CD4-positive, alpha-beta T cell treated with Interleukin-4 for 4 hours (primary cell): ENCODE results near the gene TLE1.
"Not testable (repeated sequence)": the region's sequence is repeated elsewhere in the genome, so short reads cannot be mapped to it uniquely, and the experiment has no call there.

Experiments used
- DNase-seq: peaks from one replicate; pipeline ENCODE4 v3.0.0-alpha.2; 2020

The TLE1 gene

DNA sequence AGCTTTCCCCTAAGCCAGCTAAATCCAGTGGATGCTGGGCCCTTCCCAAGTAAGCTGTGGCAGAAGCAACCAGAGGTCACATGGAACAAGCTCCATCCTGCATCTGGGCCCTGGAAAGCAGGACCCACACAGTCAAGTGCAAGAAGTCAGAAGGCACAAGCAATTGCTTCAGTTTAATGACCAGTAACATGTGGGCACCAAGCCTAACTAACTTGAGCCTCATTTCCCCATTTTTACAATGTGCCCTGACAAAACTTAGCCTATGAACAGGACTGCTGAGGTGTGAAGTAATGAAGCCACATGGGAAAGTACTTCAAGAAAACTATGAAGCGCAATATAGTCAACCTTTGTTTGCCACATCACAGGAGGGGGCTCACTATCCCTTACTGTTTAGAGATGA, 90.5 kb downstream of the TLE1 start:
- DNase-seq, result no peak

DNA sequence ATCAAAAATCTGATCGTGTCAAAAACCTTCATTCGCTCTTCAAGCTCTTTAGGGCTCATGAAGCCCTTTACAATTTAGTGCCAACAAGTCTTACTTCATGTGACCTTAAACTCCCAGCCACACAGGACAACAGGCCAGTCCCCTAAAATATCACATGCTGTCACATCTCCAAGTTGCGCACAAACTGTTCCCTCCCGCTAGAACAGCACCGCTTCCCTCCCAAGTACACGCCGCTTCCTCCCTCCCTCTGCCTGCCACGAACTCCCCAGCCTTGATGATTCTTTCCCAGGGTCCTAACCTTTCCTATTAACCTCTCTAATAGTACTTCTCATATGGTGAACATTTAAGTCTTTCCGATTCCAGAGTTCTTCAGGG, 91.2 kb downstream of the TLE1 start:
- no peak for DNase-seq

DNA sequence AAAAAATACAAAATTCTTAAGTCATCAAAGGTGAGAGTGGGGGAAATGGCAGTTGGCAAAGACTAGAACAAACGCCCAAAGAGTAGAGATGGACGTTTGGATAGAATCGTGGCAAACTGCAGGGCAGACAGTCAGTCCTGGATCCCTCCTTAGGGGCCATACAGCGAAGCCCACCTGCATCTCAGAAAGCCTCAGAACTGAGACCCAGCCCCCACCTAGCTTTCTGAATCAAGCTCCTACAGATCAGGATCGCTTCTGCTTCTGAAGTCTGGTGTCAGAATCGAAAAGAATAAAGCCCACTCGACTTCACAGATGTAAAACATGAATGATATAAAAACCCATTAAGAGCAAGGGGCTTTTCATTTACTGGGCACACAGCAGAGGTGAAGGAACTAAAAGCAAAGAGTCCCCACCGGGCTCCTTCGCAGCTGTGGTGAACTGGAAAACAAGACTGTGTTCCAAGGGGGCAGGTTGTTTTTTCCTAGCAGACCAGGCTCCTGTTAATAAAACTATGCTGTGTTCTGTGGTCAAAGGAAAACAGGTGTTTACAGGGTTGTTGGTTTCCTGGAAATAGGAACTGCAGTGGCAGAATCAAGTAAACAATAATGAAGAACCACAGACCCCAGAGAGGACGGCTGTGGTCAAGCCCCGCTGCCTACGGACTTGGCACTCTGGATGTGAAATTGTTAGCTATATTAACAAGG, 91.8 kb downstream of the TLE1 start:
- no peak for DNase-seq

DNA sequence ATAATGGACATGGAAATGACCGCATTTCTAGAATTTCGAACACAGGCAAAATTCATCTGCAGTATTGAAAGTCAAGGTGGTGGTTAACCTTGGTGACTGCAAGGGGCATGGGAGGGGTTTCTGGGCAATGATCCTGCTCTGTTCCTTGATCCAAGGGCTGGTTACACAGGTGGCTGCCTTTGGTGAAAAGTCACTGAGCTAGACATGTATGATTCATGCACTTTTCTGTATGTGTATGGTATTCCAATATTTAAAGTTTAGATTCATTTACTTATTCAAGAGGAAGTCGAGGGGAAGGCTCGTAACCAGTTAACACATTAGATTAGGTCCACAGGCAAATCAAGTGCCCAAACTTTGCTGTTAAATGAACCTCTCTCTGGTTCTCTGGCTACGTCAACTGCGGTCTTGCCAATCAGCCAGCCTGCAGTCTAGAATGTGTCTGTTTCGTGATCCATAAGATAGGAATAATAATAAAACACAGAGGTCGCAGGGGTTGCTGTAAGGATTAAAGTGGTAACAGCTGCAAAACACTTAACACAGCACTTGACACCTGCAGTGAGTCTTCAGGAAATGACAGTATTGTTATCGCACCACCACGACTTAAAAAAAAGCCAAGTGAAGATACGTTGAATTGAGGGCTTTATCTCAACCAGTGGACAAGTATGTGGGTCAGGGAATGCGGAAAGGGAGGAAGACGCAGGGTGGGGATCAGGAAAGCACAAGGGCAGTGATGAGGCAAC, 92.5 kb downstream of the TLE1 start:
- no peak for DNase-seq

DNA sequence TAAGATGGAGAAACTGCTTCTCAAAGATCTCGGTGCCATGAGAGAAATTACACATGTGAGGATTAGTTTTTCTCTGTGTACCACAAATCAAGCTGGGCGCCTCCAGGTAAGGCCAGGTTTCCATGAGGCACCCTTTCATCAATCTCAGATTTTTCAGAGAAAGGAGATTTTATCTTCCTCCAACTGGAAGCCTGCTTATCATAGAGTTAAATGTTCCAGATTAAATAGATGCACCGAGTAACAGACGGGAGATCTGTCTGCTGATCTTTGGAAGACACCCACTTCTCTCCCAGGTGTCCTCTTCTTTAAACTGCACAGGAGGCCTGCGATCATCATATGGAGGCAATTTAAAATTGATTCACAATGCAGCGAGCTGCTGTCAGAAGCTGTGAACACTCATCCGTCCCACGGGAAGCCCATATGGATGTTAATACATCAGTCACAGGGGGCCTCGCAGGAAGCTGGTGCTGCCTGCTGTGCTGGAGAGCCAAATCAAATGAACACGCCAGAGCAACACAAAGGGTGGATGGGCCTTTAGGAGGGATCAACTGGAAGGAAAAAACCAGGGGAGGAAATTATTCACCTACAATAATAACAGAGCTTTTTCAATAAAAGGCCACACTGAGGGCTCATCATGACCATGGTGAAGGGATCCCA, 93.3 kb downstream of the TLE1 start:
- no peak for DNase-seq

DNA sequence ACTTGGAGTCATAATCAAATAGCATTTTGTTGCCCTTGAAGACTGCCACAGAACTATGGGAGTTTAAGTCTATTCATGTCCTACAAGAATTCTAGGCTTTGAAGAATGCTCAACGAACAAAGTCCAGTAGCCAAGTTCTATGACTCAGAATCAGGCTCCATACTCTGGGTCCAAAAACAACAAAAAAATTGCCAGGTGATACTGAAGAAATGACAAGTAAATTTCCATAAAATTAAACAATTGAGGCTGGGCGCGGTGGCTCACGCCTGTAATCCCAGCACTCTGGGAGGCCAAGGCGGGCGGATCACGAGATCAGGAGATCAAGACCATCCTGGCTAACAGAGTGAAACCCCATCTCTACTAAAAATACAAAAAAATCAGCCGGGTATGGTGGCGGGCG, 94.1 kb downstream of the TLE1 start:
- DNase-seq, result not testable (repeated sequence)

DNA sequence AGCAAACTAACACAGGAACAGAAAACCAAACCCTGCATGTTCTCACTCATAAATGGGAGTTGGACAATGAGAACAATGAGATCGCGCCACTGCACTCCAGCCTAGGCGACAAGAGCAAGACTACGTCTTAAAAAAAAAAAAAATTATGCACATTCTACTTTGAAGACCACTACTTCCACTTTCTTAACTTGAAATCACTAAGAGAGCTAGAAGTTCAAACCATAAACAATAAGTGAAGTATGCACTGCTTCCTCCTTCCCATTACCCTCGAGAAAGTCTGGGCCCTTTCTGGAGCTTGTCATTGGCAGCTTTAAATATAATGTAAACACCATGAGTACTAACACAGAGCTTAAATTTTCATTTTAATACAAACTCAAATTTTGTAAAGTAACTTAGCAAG, 94.9 kb downstream of the TLE1 start:
- DNase-seq, result no peak

DNA sequence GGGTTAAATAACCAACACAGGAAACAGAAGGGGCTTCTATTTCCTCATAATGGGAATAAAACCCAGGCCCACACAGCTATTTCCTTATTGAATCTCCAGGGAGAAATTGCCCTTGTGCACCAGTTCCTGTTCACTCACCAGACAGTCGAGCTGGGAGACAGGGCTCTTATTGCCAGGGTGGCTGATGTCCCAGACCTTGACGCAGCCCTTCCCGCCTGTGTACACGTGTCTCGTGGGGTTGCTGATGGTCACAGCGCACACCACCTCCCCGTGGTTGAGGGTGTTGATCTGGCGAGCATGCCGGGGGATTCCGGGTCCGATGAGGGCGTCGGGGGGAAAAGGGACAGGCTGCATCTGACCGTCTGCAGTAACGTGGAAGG, 96.5 kb downstream of the TLE1 start:
- DNase-seq, result no peak

DNA sequence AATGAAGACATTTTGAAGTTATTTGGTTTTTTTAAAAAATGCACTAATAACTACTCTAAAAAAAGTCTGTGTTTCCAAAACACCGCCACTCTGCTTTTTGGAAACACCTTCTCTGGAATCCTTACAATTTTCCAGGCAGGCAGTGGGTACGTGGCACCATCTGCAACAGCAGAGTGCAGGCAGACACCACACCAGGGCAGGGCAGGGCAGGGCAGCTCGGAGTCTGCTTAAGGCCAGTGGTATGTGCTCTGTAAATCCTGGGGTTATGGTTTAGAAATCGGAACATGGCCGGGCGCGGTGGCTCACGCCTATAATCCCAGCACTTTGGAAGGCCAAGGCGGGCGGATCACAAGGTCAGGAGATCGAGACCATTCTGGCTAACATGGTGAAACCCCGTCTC, 97.6 kb downstream of the TLE1 start:
- no peak for DNase-seq

DNA sequence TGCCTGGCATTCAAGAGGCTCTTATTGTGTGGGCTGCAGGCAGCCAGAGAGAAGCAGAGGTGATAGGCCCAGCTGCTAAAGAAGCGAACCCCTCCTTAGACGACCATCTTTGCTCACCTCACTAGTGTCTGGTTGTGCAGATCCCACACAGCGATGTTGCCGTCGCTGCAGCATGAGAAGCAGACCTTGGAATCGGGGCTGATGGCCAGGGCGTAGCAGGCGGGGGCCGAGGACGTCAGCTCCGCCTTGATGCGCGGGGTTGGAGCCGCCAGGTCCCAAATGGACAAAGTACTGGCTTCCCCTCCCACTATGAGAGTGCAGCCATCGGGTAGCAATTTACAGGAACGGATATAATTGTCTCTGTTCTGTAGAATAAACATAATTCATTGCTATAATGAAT, 98.7 kb downstream of the TLE1 start:
- no peak for DNase-seq

DNA sequence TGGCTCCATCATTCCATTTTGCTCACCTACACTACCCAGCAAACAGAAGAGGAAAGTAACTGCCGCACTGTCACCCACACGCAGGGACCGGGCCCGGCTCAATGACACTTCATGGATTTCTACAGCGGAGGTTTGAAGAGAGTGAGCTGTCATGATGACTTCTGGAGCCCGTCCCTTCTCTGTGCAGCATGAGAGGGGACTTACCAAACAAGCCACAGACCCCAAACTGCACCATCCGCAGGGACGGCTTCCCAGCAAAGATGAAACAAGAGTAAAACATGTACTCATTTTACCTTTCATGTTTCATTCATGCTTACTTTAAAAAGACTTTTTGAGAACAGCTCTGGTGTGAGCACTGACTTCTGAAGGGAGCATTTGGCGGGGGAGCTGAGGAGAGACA, 99.5 kb downstream of the TLE1 start:
- no peak for DNase-seq

DNA sequence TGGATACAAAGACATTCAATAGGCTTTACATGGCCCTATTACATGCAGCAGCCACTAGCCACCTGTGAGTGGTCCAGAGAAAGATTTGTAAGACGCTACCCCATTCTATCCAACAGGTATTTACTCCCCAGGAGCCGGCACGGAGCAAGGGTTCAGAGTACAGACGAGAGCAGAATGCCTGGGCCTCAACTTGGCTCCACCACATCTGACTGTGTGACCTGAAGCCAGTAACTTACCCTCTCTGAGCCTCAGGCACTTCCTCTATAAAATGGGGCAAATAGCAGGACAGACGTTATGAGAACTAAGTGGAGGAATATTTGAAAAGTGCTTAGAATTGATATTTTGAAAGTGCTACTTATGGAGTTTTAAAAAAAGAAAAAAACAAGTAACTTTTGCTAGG, 100.0 kb downstream of the TLE1 start:
- DNase-seq, result no peak

DNA sequence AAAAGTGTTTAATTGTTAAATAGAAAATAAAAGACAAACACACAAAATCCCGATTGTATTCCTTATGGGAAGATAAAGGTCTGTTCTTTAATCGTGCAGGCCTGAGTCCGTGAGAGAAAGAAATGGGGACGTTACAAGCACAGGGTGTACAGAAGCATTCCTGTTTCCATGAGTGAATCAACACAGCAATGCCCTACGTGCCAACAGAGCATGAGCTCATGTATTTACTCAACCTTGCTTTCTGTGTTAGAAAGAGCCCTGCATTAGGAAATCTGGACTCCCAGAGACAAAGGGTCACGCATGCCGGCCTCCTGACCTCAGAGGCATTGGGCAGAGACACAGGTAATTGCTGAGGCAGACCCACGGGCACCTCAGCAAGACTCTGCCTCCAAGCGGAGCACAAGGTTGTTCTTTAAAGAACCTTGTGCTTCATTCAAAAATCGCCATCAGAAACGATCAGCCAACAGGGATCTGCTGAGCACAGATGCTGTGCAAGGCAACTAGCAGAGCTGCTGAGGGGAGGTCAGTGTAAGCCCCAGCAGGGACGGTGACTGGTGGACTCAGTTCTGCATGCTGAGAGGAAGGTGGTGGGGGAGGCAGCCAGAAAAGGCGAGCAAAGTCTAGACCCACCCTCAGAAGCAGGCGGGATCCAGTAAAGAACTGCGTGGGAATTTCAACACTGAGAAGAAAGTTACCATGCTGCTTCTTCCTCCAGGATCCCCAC, 101.0 kb downstream of the TLE1 start:
- DNase-seq, result no peak

DNA sequence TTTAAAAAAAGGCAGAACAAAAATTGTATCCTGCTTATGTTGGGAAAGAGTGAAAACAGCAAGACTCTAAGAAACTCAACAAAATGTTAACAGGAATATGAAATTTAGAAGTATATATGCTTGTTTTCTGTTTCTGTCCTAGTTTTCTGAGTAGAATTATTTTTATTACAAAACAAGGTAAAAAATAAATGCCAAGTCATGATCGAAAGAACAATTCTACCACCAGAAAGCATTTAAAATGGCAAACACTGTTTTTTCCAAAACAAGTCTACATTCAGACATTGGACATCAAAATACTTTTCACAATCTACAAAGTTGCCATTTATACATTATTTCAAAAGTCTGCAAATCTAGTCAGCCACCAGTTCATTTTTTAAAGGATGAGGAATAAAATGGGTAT, 102.6 kb downstream of the TLE1 start:
- no peak for DNase-seq

DNA sequence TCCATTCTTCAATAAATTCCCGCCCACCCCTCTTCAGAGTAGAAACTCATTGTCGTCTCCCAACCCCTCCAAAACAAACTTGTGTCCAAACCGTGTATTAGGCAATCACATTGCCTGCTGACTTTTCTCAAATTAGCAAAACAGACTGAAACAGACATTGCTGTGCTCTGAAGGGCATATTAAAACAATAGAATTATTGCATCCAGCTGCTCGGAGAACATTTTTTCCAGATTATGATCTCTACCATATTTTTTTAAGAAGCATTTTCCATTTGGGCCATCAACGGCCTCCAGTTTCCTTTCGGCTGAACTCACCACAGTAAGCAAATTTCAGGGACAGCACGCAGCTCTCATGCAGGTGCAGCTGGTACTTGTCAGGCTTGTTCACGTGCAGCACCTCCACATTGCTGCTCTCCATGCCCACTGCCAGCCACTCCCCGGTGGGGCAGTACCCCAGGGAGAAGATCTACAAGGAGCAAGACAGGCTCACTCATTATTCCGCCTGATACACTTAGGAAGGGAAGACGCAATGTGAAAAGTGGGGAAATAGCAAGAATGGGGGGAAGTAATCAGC, 104.1 kb downstream of the TLE1 start:
- DNase-seq, result no peak

DNA sequence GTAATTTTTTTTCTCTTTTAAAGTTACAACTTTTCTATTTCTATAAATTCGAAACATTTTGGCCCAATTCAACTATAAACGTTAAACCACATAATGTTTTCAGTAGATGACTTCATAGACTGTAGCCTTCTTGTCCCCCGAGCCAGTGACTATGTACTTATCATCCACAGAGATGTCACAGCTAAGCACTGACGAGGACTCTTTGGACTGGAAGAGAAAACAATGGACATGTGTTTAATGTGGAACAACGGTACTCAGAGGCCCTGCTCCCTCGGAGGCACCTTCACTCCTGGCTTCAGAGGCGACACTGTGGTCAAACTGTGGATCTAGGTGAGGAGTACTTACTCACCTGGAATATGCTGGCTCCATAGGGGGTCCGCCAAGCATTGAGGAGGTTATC, 105.2 kb downstream of the TLE1 start:
- no peak for DNase-seq

DNA sequence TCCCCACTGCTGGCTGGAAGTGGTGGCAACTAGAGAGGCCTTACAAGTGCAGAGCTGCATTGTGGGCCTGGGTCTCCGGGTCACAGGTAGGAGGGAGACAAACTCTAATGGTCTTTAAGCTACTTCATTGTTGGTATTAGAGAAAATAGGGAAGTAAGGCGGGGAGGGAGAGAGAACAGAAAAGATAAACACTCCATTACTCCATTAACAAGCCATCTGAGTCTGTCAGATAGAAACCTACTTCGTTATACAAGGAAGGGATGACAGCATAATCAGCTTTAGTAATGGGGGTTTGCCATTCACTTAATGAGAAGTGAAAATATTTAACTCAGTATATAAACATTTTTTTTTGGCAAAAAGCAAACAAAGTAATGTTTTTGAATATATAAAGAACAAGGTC, 107.4 kb downstream of the TLE1 start:
- DNase-seq, result no peak

DNA sequence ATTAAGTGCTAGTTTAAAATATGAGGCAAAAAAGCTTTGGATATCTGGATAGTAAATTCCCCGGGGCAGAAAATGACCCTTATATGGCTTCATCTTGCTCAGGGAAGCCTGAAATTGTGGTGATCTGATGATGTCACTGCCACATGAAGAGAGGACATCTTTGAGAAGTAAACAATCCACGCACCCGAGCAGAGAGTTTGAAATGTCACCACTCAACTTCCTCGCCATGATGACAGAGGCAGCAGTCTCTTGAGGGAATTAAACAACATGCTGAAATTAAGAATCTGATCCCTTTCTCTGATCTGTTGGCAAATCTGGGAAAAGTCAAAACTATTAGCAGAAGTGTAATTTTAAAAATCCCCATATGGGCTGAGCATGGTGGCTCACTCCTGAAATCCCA, 110.0 kb downstream of the TLE1 start:
- DNase-seq, result no peak

DNA sequence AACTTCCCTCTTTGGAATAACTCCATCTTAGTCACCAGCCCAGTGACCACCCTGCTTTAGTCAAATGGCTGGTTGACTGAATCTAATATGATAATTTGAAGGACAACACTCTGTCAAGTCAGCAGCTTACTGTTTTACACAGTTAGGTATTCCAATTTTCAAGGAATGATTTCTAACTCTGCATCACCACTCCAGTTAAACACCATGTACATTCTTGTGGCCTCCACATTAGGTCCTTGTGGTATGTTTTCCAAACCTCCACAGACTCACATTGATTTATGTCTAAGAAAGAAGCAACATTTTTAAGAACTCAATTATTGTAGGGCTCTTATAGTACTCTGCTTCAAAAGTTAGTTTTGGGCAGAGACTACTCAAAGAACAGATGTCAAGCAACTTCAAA, 110.7 kb downstream of the TLE1 start:
- DNase-seq, result no peak

DNA sequence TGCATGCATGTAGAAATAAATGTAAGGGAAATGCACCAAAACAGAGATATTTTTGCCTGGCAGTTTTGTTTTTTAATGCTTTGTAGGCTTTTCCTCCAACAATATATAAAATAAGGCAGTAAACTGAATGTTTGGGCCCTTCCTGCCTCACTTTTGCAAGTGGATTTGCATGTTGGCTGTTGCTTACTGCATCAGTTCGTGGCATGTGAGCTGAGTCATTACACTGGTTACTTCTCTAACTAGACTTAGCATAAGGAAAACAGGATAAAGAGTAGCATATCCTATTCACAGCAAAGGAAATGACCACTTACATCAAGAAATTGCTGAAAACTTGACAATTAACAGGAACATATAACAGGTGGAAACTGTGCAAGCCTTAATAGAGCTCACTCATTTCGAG, 113.4 kb downstream of the TLE1 start:
- DNase-seq, result no peak

DNA sequence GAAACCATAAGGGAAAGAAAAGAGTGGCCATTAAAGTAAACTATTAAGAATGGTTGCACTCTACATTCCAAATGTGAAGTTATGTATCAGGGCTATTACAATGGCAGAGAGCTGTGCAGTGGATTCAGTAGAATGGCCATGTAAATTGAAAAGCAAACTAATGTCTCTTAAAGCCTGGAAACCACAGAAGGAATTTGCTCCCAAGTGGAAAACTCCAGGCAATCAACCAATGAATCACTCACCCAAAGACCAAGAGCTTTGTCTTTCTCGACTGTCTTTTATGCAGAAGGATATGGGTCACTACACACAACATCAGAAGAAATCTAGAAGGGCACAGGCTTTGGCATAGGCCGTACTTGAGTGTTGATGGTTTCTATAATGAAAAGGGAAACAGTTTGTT, 114.9 kb downstream of the TLE1 start:
- DNase-seq, result no peak

DNA sequence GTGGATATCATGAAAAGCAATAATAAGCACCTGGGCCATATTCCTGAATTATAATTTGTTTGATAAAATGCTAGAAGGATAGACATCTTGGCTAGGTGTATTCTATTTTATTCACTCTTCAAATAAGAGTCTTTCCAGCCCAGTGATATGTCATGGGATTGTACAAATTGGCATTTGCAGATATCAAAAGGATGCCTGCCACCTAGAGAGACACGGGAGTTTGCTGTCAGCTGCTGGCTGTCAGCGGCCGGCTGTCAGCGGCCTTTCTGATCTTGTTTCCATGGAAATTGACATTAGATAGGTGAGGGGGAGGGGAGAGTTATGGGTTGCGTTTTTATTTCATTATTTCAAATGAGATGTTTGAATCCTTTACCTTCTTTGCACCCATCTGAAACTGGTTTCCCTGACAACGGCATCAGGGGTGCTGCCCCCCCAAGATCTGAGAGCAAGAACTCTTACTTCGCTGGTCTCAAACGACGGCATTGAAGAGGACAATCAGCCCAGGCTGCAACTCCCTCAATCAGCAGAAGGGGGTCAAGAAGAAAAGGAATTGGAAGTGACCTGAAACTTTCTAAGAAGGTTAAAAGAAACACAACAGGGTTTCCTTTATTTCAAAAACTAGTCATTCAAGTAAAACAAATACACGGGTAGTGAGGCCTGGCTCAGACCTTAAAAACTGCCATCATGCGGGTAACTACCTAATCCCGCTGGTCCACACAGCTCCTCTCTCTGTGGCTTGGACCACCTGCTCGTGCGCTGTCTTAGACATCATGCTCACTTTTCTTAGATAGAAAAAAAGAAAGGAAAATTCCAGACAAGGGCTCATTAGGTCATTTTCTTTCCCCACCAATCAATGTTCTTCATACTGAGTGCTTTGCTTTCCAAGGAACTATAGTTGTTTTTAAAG, 115.7 kb downstream of the TLE1 start:
- no peak for DNase-seq
